Measurements from ENCODE around the gene OR52K1. TPM values are rescaled to one million over a fixed set of nuclear protein-coding genes. Genes with fewer than 3 reads are reported as not detected.

The OR52K1 gene
- total and polyA plus RNA-seq, 8 donors: 0.09 to 0.86 (median 0.27) TPM

DNA sequence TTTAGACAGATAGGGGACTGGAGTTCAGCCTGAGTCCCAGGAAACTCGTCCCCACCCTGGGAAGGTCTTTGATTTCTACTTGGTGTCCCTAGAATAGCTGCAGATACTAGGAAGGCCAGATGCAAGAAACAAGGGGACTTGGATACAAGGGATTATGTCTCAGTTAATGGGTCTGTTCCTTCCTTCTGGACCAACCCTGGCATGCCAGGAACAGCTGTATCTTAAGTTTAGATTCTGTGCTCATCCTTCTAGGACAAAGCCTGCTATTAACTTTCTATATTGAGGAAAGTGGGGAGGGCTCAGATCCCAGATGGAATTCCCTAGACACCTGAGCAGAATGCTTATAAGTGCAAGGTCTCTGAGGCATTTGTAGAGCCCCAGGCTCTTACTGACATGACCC, 58.6 kb downstream of the OR52K1 start:
- intact Hi-C loops (cut with DNase I): no loop called here
- ATAC-seq (no peak), DNase-seq (no peak)
- Histone ChIP-seq H3K4me3 (no peak overlapping the region), H3K4me1 (no peaks in the 10 kb centered on the region), H3K27ac (no peak overlapping the region), H3K9me3 (no peaks in the 10 kb centered on the region), H3K27me3 (no peaks in the 10 kb centered on the region), H3K36me3 (no peaks in the 10 kb centered on the region)
- TF ChIP-seq, protein P1, sequence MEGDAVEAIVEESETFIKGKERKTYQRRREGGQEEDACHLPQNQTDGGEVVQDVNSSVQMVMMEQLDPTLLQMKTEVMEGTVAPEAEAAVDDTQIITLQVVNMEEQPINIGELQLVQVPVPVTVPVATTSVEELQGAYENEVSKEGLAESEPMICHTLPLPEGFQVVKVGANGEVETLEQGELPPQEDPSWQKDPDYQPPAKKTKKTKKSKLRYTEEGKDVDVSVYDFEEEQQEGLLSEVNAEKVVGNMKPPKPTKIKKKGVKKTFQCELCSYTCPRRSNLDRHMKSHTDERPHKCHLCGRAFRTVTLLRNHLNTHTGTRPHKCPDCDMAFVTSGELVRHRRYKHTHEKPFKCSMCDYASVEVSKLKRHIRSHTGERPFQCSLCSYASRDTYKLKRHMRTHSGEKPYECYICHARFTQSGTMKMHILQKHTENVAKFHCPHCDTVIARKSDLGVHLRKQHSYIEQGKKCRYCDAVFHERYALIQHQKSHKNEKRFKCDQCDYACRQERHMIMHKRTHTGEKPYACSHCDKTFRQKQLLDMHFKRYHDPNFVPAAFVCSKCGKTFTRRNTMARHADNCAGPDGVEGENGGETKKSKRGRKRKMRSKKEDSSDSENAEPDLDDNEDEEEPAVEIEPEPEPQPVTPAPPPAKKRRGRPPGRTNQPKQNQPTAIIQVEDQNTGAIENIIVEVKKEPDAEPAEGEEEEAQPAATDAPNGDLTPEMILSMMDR (IDR thresholded peaks at IDR 0.05): no peak

Other genes starting within 250 kb of the OR52K1 start
- gene OR52B4, start 114.3 kb upstream of the OR52K1 start, total RNA-seq: not detected
- not detected for gene OR52B4, start 114.3 kb upstream of the OR52K1 start, polyA plus RNA-seq (ENCODE audit: insufficient read length in 6 of 6)
- gene TRIM21, start 88.9 kb upstream of the OR52K1 start, total RNA-seq: 10 to 100 TPM; 26.3 to 36.8 TPM
- 10 to 100 TPM; 25.4 to 30.8 (median 26.3) TPM for gene TRIM21, start 88.9 kb upstream of the OR52K1 start, polyA plus RNA-seq (ENCODE audit: insufficient read length in 6 of 6)
- gene OR52K2, start 33.4 kb upstream of the OR52K1 start, total RNA-seq: 1 to 10 TPM in 1 of 2 donors, not detected in 1; 1.9 TPM
- not detected for gene OR52K2, start 33.4 kb upstream of the OR52K1 start, polyA plus RNA-seq (ENCODE audit: insufficient read length in 6 of 6)
- not detected for gene OR52M1, start 62.5 kb downstream of the OR52K1 start, total RNA-seq
- not detected for gene OR52M1, start 62.5 kb downstream of the OR52K1 start, polyA plus RNA-seq (ENCODE audit: insufficient read length in 6 of 6)
- not detected for gene OR52I2, start 99.1 kb downstream of the OR52K1 start, total RNA-seq
- gene OR52I2, start 99.1 kb downstream of the OR52K1 start, polyA plus RNA-seq (ENCODE audit: insufficient read length in 6 of 6): under 1 TPM in 4 of 6 donors, not detected in 2; 0.03 to 0.07 (median 0.03) TPM
- not detected for gene OR52I1, start 111.4 kb downstream of the OR52K1 start, total RNA-seq
- under 1 TPM in 5 of 6 donors, not detected in 1; 0.08 to 0.14 (median 0.11) TPM for gene OR52I1, start 111.4 kb downstream of the OR52K1 start, polyA plus RNA-seq (ENCODE audit: insufficient read length in 6 of 6)
- 10 to 100 TPM; 12.5 to 14.1 TPM for gene TRIM68, start 125.6 kb downstream of the OR52K1 start, total RNA-seq
- 10 to 100 TPM; 17.9 to 23.6 (median 19.0) TPM for gene TRIM68, start 125.6 kb downstream of the OR52K1 start, polyA plus RNA-seq (ENCODE audit: insufficient read length in 6 of 6)
- not detected for gene OR51D1, start 154.8 kb downstream of the OR52K1 start, total RNA-seq
- gene OR51D1, start 154.8 kb downstream of the OR52K1 start, polyA plus RNA-seq (ENCODE audit: insufficient read length in 6 of 6): not detected
- gene OR51E1, start 161.3 kb downstream of the OR52K1 start, total RNA-seq: not detected
- under 1 TPM; 0.06 to 0.50 (median 0.33) TPM for gene OR51E1, start 161.3 kb downstream of the OR52K1 start, polyA plus RNA-seq (ENCODE audit: insufficient read length in 6 of 6)
- gene OR51E2, start 215.2 kb downstream of the OR52K1 start, total RNA-seq: not detected
- gene OR51E2, start 215.2 kb downstream of the OR52K1 start, polyA plus RNA-seq (ENCODE audit: insufficient read length in 6 of 6): under 1 TPM in 5 of 6 donors, not detected in 1; 0.08 to 0.18 (median 0.15) TPM
- gene MMP26, start 222.1 kb downstream of the OR52K1 start, total RNA-seq: not detected
- gene MMP26, start 222.1 kb downstream of the OR52K1 start, polyA plus RNA-seq (ENCODE audit: insufficient read length in 6 of 6): not detected